Thoracic aorta (tissue), 2 donors: Measurements from ENCODE around the gene TLX3. TPM values are rescaled to one million over a fixed set of nuclear protein-coding genes. Genes with fewer than 3 reads are reported as not detected.

Experiments
- ATAC-seq: fragments of 150-250 bp; one replicate; pipeline ENCODE4 v1.8.0; 2017; ENCODE audit warnings: low read depth; ENCODE audit not compliant: insufficient number of reproducible peaks, low FRiP score
- DNase-seq: peaks from one replicate; pipeline ENCODE4 v3.0.0-alpha.2; 2020; ENCODE audit warnings: low spot score
- H3K27ac ChIP-seq, 2 donors: fragments of 200-600 bp; sonication (generic); 1 replicate in 1 of 2; 2 replicates in 1 of 2; pipeline ENCODE4 v1.5.1; 2016; ENCODE audit warnings: mild to moderate bottlenecking in 2 of 2, moderate library complexity in 2 of 2
- H3K27me3 ChIP-seq: fragments of 200-600 bp; sonication (generic); replicated peaks from 2 replicates; pipeline ENCODE4 v1.6.0; 2016; ENCODE audit warnings: mild to moderate bottlenecking; ENCODE audit not compliant: insufficient read depth
- H3K36me3 ChIP-seq: fragments of 200-600 bp; sonication (generic); one replicate; pipeline ENCODE4 v1.5.1; 2016
- H3K4me1 ChIP-seq, 2 donors: fragments of 200-600 bp; sonication (generic); 1 replicate in 1 of 2; 2 replicates in 1 of 2; pipeline versions ENCODE4 v1.5.1 to v1.6.0; 2016; ENCODE audit warnings: low read depth in 2 of 2, mild to moderate bottlenecking in 1 of 2; ENCODE audit not compliant: control insufficient read depth in 1 of 2
- H3K4me3 ChIP-seq: fragments of 200-600 bp; sonication (generic); 2 replicates; pipeline ENCODE4 v1.5.1; 2016; ENCODE audit warnings: mild to moderate bottlenecking
- H3K9me3 ChIP-seq: fragments of 200-600 bp; sonication (generic); 2 replicates; pipeline ENCODE4 v1.5.1; 2016
- CTCF ChIP-seq: fragments of 200-600 bp; sonication (generic); IDR thresholded peaks from one replicate; pipeline ENCODE4 v1.5.1; 2019; ENCODE audit warnings: antibody characterized with exemption
- total RNA-seq, 2 donors: library from RNA; depleted of rRNA; stranded (reverse); fragments of >200 nt; gene quantifications; one replicate each; pipeline versions ENCODE4 v1.1.0 to v1.2.3, GENCODE V29; 2016

TLX3 gene
- total RNA-seq, 2 donors from 2014 or later, result not detected

DNA sequence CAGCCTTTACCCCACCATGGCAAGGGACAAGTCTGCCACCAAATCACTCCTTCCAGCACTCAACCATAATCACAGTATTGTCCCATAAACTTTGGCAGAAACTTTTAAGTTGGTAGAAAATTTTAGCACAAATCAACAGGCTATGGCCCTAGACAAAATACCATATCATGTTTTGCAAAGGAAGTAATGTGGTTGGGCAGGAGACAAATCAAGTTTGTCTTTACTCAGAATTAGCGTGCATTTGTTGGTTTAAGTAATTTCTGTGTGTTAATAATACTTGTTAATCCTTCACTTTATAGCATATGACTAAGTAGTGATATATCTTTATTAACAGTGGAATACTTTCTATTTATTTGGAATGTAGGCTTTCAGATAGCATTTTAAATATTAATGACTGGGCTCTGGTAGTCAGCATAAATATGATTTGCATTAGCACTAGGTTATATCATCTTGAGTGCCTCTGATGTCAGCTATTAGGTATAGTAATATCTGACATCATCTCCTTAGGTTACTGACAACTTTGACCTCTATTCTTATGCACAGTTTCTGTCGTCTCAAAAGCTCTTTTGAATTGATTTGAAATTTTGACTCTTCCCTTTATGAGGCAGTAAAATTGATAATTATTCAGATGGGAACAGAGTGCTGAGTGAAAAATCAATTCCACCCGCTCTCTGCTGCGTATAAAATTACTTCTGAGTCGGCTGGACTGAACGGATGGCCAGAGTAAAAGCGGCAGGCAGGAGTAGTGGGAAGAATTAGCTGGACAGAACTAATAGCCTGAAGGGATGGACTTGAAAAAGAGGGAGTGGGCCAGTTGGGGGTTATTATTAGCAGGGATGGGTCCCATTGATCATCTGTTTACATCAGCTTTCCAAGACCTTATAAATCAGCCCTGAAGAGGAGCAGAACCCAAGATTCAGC, 40.1 kb upstream of the TLX3 start:
- Histone ChIP-seq H3K4me3 (no peak overlapping the region), H3K36me3 (no peaks in the 10 kb centered on the region), H3K27me3 (no peaks in the 10 kb centered on the region), H3K4me1 (no peaks in the 10 kb centered on the region), H3K9me3 (no peaks in the 10 kb centered on the region), H3K27ac (no peak overlapping the region)
- TF ChIP-seq CTCF, result no peak
- ATAC-seq (no peak), DNase-seq (no peak)

DNA sequence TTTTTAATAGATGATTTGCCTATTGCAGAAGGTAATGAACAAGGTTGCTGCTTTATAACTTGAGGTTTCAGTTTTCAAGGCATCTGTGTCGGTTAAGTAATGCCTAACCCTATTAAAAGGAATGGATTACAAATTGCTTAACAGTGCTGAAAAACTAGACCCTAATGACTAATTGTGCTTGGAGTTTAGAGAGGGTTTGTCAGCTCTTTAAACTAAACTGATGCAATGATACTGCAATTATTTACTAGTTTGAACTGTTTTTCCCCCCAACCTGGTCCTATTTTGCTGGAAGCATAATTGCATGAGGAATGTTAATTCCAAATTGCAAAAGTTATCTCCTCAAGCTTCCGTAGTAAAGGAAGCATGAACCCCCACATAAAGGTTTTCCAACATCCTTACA, 39.3 kb upstream of the TLX3 start:
- Histone ChIP-seq H3K9me3 (no peaks in the 10 kb centered on the region), H3K36me3 (no peaks in the 10 kb centered on the region), H3K27me3 (no peaks in the 10 kb centered on the region), H3K4me3 (no peak overlapping the region), H3K27ac (no peak overlapping the region), H3K4me1 (no peaks in the 10 kb centered on the region)
- DNase-seq, result no peak
- no peak for ATAC-seq
- TF ChIP-seq CTCF, result no peak

DNA sequence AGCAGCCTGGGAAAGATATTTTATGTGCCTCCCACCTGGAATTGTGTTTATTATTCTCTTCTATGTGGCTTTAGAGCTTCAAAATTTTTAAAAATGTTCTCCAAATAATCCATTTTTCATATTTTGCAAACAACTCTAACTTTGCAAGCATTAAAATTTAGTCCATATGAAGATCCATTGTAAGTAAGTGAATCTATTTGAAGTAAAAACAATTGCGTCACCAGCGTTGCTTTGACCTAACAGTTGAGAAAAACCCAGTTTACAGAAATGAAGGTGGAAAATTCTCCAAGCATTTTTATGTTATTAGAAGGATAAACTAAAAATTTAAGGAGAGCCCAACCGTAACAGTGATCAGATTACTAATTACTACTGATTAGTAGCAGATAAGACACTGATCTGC, 38.9 kb upstream of the TLX3 start:
- Histone ChIP-seq H3K4me3 (no peak overlapping the region), H3K36me3 (no peaks in the 10 kb centered on the region), H3K9me3 (no peaks in the 10 kb centered on the region), H3K4me1 (no peaks in the 10 kb centered on the region), H3K27ac (no peak overlapping the region), H3K27me3 (no peaks in the 10 kb centered on the region)
- DNase-seq, result no peak
- ATAC-seq, result no peak
- TF ChIP-seq CTCF, result no peak

GRCh38 chr5:171271798-171272197, 37.2 kb upstream of the TLX3 start:
- no peak for TF ChIP-seq CTCF
- Histone ChIP-seq H3K4me1 (no peaks in the 10 kb centered on the region), H3K27me3 (no peaks in the 10 kb centered on the region), H3K4me3 (no peak overlapping the region), H3K27ac (no peak overlapping the region), H3K9me3 (no peaks in the 10 kb centered on the region), H3K36me3 (no peaks in the 10 kb centered on the region)
- DNase-seq (no peak), ATAC-seq (no peak)

DNA sequence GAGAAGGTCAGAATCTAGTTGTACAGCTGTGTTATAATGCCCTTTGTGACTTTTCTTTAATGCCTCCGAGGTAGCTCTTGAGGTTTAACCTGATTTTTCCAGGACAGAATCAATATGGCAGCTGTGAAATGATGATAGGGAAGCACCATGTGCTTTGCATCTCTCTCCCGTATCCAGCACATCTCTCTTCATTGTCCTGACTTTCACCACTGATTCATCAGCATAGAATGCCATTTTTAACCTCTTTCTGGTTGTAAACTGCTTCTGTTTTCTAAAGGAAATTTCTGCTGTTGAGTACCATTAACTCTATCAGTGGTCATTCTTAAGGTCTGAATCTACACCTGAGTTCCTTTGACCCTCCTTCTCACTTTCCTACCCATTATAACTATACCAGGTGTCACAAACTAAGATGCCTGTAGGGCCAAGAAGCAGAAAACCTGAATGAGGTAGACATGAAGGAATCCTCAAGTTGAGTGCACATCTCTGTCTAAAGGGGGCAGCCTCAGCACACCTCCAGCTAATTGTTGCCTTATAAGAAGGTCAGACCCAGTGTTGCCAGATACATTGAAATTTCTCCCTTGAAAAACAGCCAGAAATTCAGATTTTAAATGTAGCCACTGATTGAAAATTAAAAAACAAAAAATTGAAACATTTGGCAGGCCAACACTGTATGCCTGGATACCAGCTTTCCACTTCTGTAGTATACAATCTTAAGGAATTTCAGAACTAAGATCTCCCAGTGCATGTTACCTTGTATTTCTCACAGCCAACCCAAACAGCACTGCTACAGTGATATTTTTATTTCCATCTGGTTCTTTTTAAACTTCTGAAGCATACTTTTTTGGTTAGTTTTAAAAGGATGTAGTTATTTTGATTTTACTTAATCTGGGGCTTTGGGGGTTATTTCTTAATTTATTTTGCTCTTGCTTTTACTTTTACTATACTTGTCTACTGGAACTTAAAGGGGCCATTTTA, 35.8 kb upstream of the TLX3 start:
- no peaks in the 10 kb centered on the region for H3K4me1 ChIP-seq
- no peaks in the 10 kb centered on the region for H3K36me3 ChIP-seq
- no peak for ATAC-seq
- no peaks in the 10 kb centered on the region for H3K9me3 ChIP-seq
- H3K27ac ChIP-seq, result no peak overlapping the region
- DNase-seq, result no peak
- H3K27me3 ChIP-seq, result no peaks in the 10 kb centered on the region
- no peak overlapping the region for H3K4me3 ChIP-seq
- no peak for TF ChIP-seq CTCF
